Measurements from ENCODE around the gene GNAQ. TPM values are rescaled to one million over a fixed set of nuclear protein-coding genes. Genes with fewer than 3 reads are reported as not detected.
A peak's percentile ranks its signal among the peaks of the same experiment; 100 is the strongest.

The GNAQ gene
- total RNA-seq, 1 donor: 58.0 TPM

GRCh38 chr9:77935211-77935610, 96.4 kb downstream of the GNAQ start:
- no peak overlapping the region for H3K4me3 ChIP-seq (ENCODE audit: low read depth, low read length)
- TF ChIP-seq CTCF (IDR thresholded peaks at IDR 0.05; ENCODE audit: insufficient read depth, low read length): no peak
- no peak for DNase-seq (ENCODE audit: low read depth)

- TF ChIP-seq CTCF (IDR thresholded peaks at IDR 0.05; ENCODE audit: insufficient read depth, low read length): no peak
- H3K4me3 ChIP-seq (ENCODE audit: low read depth, low read length): no peak overlapping the region
- no peak for DNase-seq (ENCODE audit: low read depth)
Measured at GRCh38 chr9:77933976-77934375, 97.6 kb downstream of the GNAQ start.

GRCh38 chr9:77933019-77933418, 98.6 kb downstream of the GNAQ start:
- DNase-seq (ENCODE audit: low read depth): no peak

GRCh38 chr9:77929942-77930341, 101.7 kb downstream of the GNAQ start:
- H3K4me3 ChIP-seq (ENCODE audit: low read depth, low read length): no peak overlapping the region
- no peak for TF ChIP-seq CTCF (IDR thresholded peaks at IDR 0.05; ENCODE audit: insufficient read depth, low read length)
- DNase-seq (ENCODE audit: low read depth): no peak

More at GRCh38 chr9:77933019-77933418, 98.6 kb downstream of the GNAQ start:
- no peak overlapping the region for H3K4me3 ChIP-seq (ENCODE audit: low read depth, low read length)
- TF ChIP-seq CTCF (IDR thresholded peaks at IDR 0.05; ENCODE audit: insufficient read depth, low read length): no peak

- no peak overlapping the region for H3K4me3 ChIP-seq (ENCODE audit: low read depth, low read length)
- peak; percentile 71 for DNase-seq (ENCODE audit: low read depth)
- no peak for TF ChIP-seq CTCF (IDR thresholded peaks at IDR 0.05; ENCODE audit: insufficient read depth, low read length)
Measured at GRCh38 chr9:77927265-77927664, 104.3 kb downstream of the GNAQ start.

- DNase-seq (ENCODE audit: low read depth): peak; percentile 81
- TF ChIP-seq CTCF (IDR thresholded peaks at IDR 0.05; ENCODE audit: insufficient read depth, low read length): no peak
- H3K4me3 ChIP-seq (ENCODE audit: low read depth, low read length): no peak overlapping the region
Measured at GRCh38 chr9:77926371-77926878, 105.2 kb downstream of the GNAQ start.

- H3K4me3 ChIP-seq (ENCODE audit: low read depth, low read length): no peak overlapping the region
- no peak for TF ChIP-seq CTCF (IDR thresholded peaks at IDR 0.05; ENCODE audit: insufficient read depth, low read length)
- DNase-seq (ENCODE audit: low read depth): peak; percentile 98
Measured at GRCh38 chr9:77922591-77922990, 109.0 kb downstream of the GNAQ start.

Data from fibroblast of the aortic adventitia (primary cell).